Neural progenitor cell (in vitro differentiated cells): ENCODE results near the gene MFAP1.

Experiments
- EZH2 ChIP-seq: fragments of 200-600 bp; sonication (generic); IDR thresholded peaks from 2 replicates; pipeline ENCODE4 v1.6.1; 2017; ENCODE audit warnings: antibody characterized with exemption, mild to moderate bottlenecking, moderate library complexity
- EZH2phosphoT487 ChIP-seq: fragments of 200-600 bp; sonication (generic); IDR thresholded peaks from 2 replicates; pipeline ENCODE4 v1.6.1; 2017; ENCODE audit warnings: antibody characterized with exemption
- TF ChIP-seq, protein P1 (sequence below): fragments of 200-600 bp; sonication (generic); IDR thresholded peaks from 2 replicates; pipeline ENCODE4 v1.5.1; 2017; ENCODE audit warnings: antibody characterized with exemption, mild to moderate bottlenecking

DNA sequence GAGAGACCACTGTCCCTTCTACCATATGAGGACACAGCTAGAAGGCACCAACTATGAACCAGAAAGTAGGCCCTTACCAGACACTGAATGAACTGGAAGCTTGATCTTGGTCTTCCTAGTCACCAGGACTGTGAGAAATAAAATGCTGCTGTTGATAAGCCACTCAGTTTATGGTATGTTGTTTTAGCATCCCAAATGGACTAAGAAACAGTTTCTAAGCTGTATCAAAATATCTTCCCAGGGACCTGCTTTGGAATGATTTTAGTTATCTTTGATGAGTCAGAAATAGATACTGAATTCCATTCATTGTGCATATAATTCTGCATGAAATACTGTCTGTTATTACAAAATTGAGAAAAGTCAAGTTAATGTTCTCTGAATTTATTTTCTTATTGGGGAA lies 20.9 kb upstream of the MFAP1 start:
- no peak for TF ChIP-seq EZH2phosphoT487
- TF ChIP-seq, protein P1, sequence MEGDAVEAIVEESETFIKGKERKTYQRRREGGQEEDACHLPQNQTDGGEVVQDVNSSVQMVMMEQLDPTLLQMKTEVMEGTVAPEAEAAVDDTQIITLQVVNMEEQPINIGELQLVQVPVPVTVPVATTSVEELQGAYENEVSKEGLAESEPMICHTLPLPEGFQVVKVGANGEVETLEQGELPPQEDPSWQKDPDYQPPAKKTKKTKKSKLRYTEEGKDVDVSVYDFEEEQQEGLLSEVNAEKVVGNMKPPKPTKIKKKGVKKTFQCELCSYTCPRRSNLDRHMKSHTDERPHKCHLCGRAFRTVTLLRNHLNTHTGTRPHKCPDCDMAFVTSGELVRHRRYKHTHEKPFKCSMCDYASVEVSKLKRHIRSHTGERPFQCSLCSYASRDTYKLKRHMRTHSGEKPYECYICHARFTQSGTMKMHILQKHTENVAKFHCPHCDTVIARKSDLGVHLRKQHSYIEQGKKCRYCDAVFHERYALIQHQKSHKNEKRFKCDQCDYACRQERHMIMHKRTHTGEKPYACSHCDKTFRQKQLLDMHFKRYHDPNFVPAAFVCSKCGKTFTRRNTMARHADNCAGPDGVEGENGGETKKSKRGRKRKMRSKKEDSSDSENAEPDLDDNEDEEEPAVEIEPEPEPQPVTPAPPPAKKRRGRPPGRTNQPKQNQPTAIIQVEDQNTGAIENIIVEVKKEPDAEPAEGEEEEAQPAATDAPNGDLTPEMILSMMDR = no peak
- TF ChIP-seq EZH2 = no peak
